Mesendoderm (in vitro differentiated cells): ENCODE data around the gene MYH13.
A peak's percentile ranks its signal among the peaks of the same experiment; 100 is the strongest.

Experiments
- DNase-seq: peaks from one replicate; pipeline ENCODE4 v3.0.0; 2013
- H2AK5ac ChIP-seq: 2 replicates; pipeline ENCODE4 v1.6.1; 2013; ENCODE audit warnings: low read length, inconsistent platforms
- H2BK120ac ChIP-seq: 2 replicates; pipeline ENCODE4 v1.6.1; 2013; ENCODE audit warnings: low read depth, mild to moderate bottlenecking, low read length, moderate library complexity, mixed read lengths
- H2BK15ac ChIP-seq: replicated peaks from 2 replicates; pipeline ENCODE4 v1.6.1; 2013; ENCODE audit warnings: low read depth, mild to moderate bottlenecking, moderate library complexity
- H2BK5ac ChIP-seq: 2 replicates; pipeline ENCODE4 v1.6.1; 2013; ENCODE audit warnings: low read length, inconsistent platforms
- H3K18ac ChIP-seq: 2 replicates; pipeline ENCODE4 v1.6.1; 2013; ENCODE audit warnings: mild to moderate bottlenecking, low read length, mixed read lengths
- H3K23ac ChIP-seq: one replicate; pipeline ENCODE4 v1.6.1; 2013; ENCODE audit warnings: low read length
- H3K27ac ChIP-seq: 2 replicates; pipeline ENCODE4 v1.5.1; 2013; ENCODE audit warnings: low read depth, mild to moderate bottlenecking, inconsistent platforms, low read length, moderate library complexity
- H3K27me3 ChIP-seq: 2 replicates; pipeline ENCODE4 v1.6.1; 2013; ENCODE audit warnings: low read length, control low read depth, mild to moderate bottlenecking, inconsistent platforms; ENCODE audit not compliant: insufficient read depth, poor library complexity
- H3K36me3 ChIP-seq: 2 replicates; pipeline ENCODE4 v1.6.1; 2013; ENCODE audit warnings: low read length, inconsistent platforms; ENCODE audit not compliant: control insufficient read depth, insufficient read depth
- H3K4ac ChIP-seq: one replicate; pipeline ENCODE4 v1.6.1; 2013; ENCODE audit warnings: low read depth, mild to moderate bottlenecking, low read length, moderate library complexity
- H3K4me1 ChIP-seq: 2 replicates; pipeline ENCODE4 v1.6.1; 2013; ENCODE audit warnings: low read depth, low read length, inconsistent platforms; ENCODE audit not compliant: control insufficient read depth
- H3K4me2 ChIP-seq: 2 replicates; pipeline ENCODE4 v1.6.1; 2013; ENCODE audit warnings: low read length
- H3K4me3 ChIP-seq: 2 replicates; pipeline ENCODE4 v1.5.1; 2013; ENCODE audit warnings: mild to moderate bottlenecking, low read length
- H3K56ac ChIP-seq: one replicate; pipeline ENCODE4 v1.6.1; 2013; ENCODE audit warnings: low read length
- H3K79me1 ChIP-seq: 2 replicates; pipeline ENCODE4 v1.6.1; 2013; ENCODE audit warnings: low read length, inconsistent platforms
- H3K79me2 ChIP-seq: 2 replicates; pipeline ENCODE4 v1.6.1; 2013; ENCODE audit warnings: mild to moderate bottlenecking, low read length; ENCODE audit not compliant: control insufficient read depth, insufficient read depth
- H3K9ac ChIP-seq: 2 replicates; pipeline ENCODE4 v1.6.1; 2013; ENCODE audit warnings: low read length, inconsistent platforms
- H4K5ac ChIP-seq: one replicate; pipeline ENCODE4 v1.6.1; 2013; ENCODE audit warnings: low read length
- H4K8ac ChIP-seq: one replicate; pipeline ENCODE4 v1.6.1; 2013; ENCODE audit warnings: low read depth, mild to moderate bottlenecking, control low read depth, low read length, moderate library complexity
- WGBS: extraction: QIAGEN DNeasy Blood & Tissue Kit; methylation state at CpG from one replicate; pipeline ENCODE4 v1.1.7; 2013; ENCODE audit warnings: low lambda C conversion rate, missing lambda C conversion rate; ENCODE audit not compliant: insufficient coverage; ENCODE audit errors: extremely low coverage; 5-methylcytosine and 5-hydroxymethylcytosine counted together

MYH13 gene

GRCh38 chr17:10266296-10266876, 106.4 kb downstream of the MYH13 start:
- Histone ChIP-seq H3K4me3 (no peak overlapping the region), H3K79me2 (no peaks in the 10 kb centered on the region), H4K8ac (no peak overlapping the region), H2BK5ac (no peak overlapping the region), H3K36me3 (no peaks in the 10 kb centered on the region), H3K18ac (no peak overlapping the region), H3K4me1 (no peaks in the 10 kb centered on the region), H3K9ac (no peak overlapping the region), H3K23ac (no peak overlapping the region), H3K4ac (no peak overlapping the region), H2BK120ac (no peak overlapping the region), H3K56ac (no peak overlapping the region), H3K79me1 (no peaks in the 10 kb centered on the region), H3K4me2 (no peak overlapping the region), H3K27ac (no peak overlapping the region), H2BK15ac (no peak overlapping the region), H4K5ac (no peak overlapping the region), H3K27me3 (no peaks in the 10 kb centered on the region), H2AK5ac (no peak overlapping the region)
- no CpG with 5 or more reads among the region's 3 CpGs for WGBS
- no peak for DNase-seq

DNA sequence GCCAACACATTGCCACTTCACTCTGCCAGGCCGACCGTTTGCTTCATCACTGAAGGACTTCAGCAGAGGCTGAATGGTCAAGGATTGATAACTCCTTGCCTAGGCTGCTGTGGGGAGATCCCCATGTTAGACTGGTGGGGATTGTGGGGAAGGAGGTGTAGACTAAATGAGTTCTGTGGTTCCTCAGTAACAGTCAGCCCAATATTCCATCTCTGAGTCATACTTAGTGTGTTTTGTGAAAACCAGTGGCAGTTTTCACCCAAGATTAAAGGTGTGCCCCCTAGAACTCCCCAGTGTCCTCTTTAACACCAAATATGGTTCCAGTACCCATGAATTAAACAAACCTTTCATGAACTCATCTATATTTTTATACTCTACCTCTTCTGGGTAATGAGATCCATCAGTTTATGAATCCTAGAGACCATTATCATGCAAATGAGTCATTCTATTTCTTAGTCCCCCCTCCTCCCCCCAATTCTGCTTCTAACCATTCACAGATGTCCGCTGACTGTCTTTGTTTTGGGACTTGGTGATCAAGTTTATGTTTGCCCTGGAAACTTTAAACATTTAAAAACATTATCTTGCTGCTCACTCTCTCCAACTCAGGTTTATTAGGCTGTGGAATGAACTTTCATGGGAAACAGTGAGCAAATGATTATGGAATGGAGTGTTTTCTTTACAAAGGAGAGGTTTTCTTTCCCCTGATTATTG, 107.6 kb downstream of the MYH13 start:
- Histone ChIP-seq H3K23ac (no peak overlapping the region), H3K4me1 (no peaks in the 10 kb centered on the region), H3K18ac (no peak overlapping the region), H2AK5ac (no peak overlapping the region), H2BK15ac (no peak overlapping the region), H2BK120ac (no peak overlapping the region), H2BK5ac (no peak overlapping the region), H3K4me3 (no peak overlapping the region), H3K56ac (no peak overlapping the region), H4K5ac (no peak overlapping the region), H3K4me2 (no peak overlapping the region), H3K27me3 (no peaks in the 10 kb centered on the region), H3K79me2 (no peaks in the 10 kb centered on the region), H3K36me3 (no peaks in the 10 kb centered on the region), H3K9ac (no peak overlapping the region), H3K4ac (no peak overlapping the region), H3K27ac (no peak overlapping the region), H4K8ac (no peak overlapping the region), H3K79me1 (no peaks in the 10 kb centered on the region)
- DNase-seq = no peak
- no CpG with 5 or more reads among the region's 3 CpGs for WGBS

DNA sequence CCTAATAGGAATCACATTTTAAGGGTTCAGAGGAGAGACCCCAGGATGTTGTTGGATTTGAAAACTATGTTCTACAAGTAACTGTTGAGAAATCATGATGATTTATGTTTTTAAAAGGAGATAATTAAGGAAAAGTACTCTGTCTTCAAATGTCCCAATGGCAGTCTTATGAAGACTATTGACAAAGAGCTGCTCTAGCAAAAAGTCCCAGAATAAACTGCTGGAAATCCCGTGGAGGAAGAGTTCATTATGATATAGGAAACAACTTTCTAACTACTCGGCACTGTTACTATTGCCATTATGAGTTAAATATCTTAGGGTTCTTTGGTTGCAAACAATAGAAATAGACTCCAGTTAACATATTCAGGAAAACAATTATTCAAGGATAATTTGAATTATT, 108.8 kb downstream of the MYH13 start:
- no peak overlapping the region for H3K4me3 ChIP-seq
- no CpG with 5 or more reads among the region's 2 CpGs for WGBS
- no peak overlapping the region for H3K27ac ChIP-seq
- DNase-seq = no peak
- H2BK15ac ChIP-seq = no peak overlapping the region
- H3K23ac ChIP-seq = no peak overlapping the region
- no peaks in the 10 kb centered on the region for H3K27me3 ChIP-seq
- H3K4me1 ChIP-seq = no peaks in the 10 kb centered on the region
- H3K79me1 ChIP-seq = no peaks in the 10 kb centered on the region
- H3K56ac ChIP-seq = no peak overlapping the region
- H2AK5ac ChIP-seq = no peak overlapping the region
- H2BK120ac ChIP-seq = no peak overlapping the region
- no peak overlapping the region for H3K18ac ChIP-seq
- no peak overlapping the region for H4K8ac ChIP-seq
- H3K9ac ChIP-seq = no peak overlapping the region
- H3K79me2 ChIP-seq = no peaks in the 10 kb centered on the region
- no peak overlapping the region for H2BK5ac ChIP-seq
- no peak overlapping the region for H3K4ac ChIP-seq
- no peak overlapping the region for H4K5ac ChIP-seq
- no peak overlapping the region for H3K4me2 ChIP-seq
- no peaks in the 10 kb centered on the region for H3K36me3 ChIP-seq

DNA sequence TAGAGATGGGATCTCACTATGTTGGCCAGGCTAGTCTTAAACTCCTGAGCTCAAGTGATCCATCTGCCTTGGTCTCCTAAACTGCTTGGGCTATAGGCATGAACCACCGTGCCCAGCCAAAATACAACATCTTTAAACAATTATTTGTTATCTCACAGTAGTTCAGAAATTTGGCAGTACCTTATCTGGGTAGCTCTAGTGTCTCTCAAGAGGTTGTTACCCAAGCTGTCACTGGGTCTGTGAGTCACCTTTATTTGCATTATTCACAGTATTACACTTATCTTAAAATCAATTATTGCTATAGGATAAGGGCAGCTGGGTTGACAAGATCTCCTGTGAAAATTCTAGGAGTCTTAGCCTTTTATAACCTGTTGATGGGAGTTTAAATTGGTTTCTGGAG, 110.4 kb downstream of the MYH13 start:
- Histone ChIP-seq H2BK15ac (no peak overlapping the region), H3K4me1 (no peaks in the 10 kb centered on the region), H2BK5ac (no peak overlapping the region), H3K79me2 (no peaks in the 10 kb centered on the region), H3K23ac (no peak overlapping the region), H2AK5ac (no peak overlapping the region), H3K18ac (no peak overlapping the region), H3K4me2 (no peak overlapping the region), H3K4me3 (no peak overlapping the region), H3K27me3 (no peaks in the 10 kb centered on the region), H3K79me1 (no peaks in the 10 kb centered on the region), H4K8ac (no peak overlapping the region), H3K27ac (no peak overlapping the region), H3K4ac (no peak overlapping the region), H3K9ac (no peak overlapping the region), H3K36me3 (no peaks in the 10 kb centered on the region), H2BK120ac (no peak overlapping the region), H4K5ac (no peak overlapping the region), H3K56ac (no peak overlapping the region)
- no CpG with 5 or more reads among the region's 1 CpG for WGBS
- peak; percentile 54 for DNase-seq

GRCh38 chr17:10261098-10261497, 111.7 kb downstream of the MYH13 start:
- no peak overlapping the region for H2AK5ac ChIP-seq
- H3K56ac ChIP-seq = no peak overlapping the region
- H2BK5ac ChIP-seq = no peak overlapping the region
- no peaks in the 10 kb centered on the region for H3K4me1 ChIP-seq
- no peak overlapping the region for H3K18ac ChIP-seq
- peak; percentile 31 for DNase-seq
- no peak overlapping the region for H4K5ac ChIP-seq
- no peak overlapping the region for H4K8ac ChIP-seq
- no peak overlapping the region for H3K27ac ChIP-seq
- no peaks in the 10 kb centered on the region for H3K36me3 ChIP-seq
- H3K79me2 ChIP-seq = no peaks in the 10 kb centered on the region
- no peak overlapping the region for H3K4me2 ChIP-seq
- no peak overlapping the region for H3K9ac ChIP-seq
- no peak overlapping the region for H3K4me3 ChIP-seq
- H3K79me1 ChIP-seq = no peaks in the 10 kb centered on the region
- no peak overlapping the region for H3K4ac ChIP-seq
- H3K27me3 ChIP-seq = no peaks in the 10 kb centered on the region
- WGBS = no CpG with 5 or more reads among the region's 3 CpGs
- no peak overlapping the region for H2BK15ac ChIP-seq
- no peak overlapping the region for H2BK120ac ChIP-seq
- H3K23ac ChIP-seq = no peak overlapping the region
